Testis (tissue), 2 donors: Measurements from ENCODE around the gene ERAP2.

Experiments
- POLR2A ChIP-seq: fragments of 450-650 bp; IDR thresholded peaks from one replicate; pipeline ENCODE4 v1.6.1; 2017; ENCODE audit warnings: antibody characterized with exemption, mild to moderate bottlenecking, moderate library complexity
- TF ChIP-seq, protein P1 (sequence below), 3 experiments: fragments of 450-650 bp in 2 of 3; fragments of 200-600 bp in 1 of 3; sonication (generic) in 1 of 3; IDR thresholded peaks; one replicate each; pipeline ENCODE4 v1.5.1; 2016 to 2019; ENCODE audit warnings: antibody characterized with exemption in 3 of 3, mild to moderate bottlenecking in 2 of 3, moderate library complexity in 1 of 3

DNA sequence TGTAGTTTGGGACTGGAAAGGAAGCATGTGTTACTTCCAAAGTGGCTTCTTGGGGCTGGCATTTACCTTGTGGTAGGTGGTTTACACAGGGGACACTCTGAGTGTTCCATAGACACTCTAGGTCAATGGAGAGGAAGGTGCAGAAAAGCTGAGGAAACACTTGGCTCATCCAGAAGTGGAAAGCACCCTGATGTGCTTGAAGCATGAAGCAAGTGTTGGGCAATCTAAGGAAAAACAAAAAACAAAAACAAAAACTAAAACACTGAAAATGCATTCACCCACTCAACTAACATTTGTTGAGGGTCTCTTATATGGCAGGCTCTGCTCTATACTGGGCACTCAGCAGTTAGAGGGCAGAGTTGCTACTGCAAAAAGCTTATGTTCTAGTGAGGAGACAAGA lies 2.9 kb upstream of the ERAP2 start:
- TF ChIP-seq, protein P1, sequence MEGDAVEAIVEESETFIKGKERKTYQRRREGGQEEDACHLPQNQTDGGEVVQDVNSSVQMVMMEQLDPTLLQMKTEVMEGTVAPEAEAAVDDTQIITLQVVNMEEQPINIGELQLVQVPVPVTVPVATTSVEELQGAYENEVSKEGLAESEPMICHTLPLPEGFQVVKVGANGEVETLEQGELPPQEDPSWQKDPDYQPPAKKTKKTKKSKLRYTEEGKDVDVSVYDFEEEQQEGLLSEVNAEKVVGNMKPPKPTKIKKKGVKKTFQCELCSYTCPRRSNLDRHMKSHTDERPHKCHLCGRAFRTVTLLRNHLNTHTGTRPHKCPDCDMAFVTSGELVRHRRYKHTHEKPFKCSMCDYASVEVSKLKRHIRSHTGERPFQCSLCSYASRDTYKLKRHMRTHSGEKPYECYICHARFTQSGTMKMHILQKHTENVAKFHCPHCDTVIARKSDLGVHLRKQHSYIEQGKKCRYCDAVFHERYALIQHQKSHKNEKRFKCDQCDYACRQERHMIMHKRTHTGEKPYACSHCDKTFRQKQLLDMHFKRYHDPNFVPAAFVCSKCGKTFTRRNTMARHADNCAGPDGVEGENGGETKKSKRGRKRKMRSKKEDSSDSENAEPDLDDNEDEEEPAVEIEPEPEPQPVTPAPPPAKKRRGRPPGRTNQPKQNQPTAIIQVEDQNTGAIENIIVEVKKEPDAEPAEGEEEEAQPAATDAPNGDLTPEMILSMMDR (IDR thresholded peaks at IDR 0.05): no peak
- TF ChIP-seq POLR2A: no peak
